ENCODE data around the gene NEU1.
"Not testable (repeated sequence)": the region's sequence is repeated elsewhere in the genome, so short reads cannot be mapped to it uniquely, and the experiment has no call there.

DNA sequence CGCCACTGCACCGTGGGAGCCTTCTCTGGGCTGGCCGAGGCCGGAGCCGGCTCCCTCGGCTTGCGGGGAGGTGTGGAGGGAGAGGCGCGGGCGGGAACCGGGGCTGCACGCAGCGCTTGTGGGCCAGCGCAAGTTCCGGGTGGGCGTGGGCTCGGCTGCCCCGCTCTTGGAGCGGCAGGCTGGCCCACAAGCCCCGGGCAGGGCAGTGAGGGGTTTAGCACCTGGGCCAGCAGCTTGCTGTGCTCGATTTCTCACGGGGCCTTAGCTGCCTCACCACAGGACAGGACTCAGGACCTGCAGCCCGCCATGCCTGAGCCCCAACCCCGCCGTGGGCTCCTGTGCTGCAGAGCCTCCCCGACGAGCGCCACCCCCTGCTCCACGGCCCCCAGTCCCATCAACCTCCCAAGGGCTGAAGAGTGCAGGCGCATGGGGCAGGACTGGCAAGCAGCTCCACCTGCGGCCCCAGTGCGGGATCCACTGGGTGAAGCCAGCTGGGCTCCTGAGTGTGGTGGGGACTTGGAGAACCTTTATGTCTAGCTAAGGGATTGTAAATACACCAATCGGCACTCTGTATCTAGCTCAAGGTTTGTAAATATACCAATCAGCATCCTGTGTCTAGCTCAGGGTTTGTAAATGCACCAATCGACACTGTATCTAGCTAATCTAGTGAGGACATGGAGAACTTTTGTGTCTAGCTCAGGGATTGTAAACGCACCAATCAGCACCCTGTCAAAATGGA is 10.5 kb downstream of the NEU1 start:
- TF ChIP-seq, protein P1, sequence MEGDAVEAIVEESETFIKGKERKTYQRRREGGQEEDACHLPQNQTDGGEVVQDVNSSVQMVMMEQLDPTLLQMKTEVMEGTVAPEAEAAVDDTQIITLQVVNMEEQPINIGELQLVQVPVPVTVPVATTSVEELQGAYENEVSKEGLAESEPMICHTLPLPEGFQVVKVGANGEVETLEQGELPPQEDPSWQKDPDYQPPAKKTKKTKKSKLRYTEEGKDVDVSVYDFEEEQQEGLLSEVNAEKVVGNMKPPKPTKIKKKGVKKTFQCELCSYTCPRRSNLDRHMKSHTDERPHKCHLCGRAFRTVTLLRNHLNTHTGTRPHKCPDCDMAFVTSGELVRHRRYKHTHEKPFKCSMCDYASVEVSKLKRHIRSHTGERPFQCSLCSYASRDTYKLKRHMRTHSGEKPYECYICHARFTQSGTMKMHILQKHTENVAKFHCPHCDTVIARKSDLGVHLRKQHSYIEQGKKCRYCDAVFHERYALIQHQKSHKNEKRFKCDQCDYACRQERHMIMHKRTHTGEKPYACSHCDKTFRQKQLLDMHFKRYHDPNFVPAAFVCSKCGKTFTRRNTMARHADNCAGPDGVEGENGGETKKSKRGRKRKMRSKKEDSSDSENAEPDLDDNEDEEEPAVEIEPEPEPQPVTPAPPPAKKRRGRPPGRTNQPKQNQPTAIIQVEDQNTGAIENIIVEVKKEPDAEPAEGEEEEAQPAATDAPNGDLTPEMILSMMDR (IDR thresholded peaks at IDR 0.05), result not testable (repeated sequence)
- not testable (repeated sequence) for TF ChIP-seq POLR2AphosphoS5 (IDR thresholded peaks at IDR 0.05)
